SH-SY5Y (cell line): ENCODE data around the gene PDCD5.

ENCODE experiments used
- GATA2 ChIP-seq: IDR thresholded peaks from 2 replicates; pipeline ENCODE4 v1.6.1; 2011; ENCODE audit warnings: mild to moderate bottlenecking, low read depth, low read length
- GATA3 ChIP-seq: IDR thresholded peaks from 2 replicates; pipeline ENCODE4 v1.6.1; 2011; ENCODE audit warnings: low read depth, mild to moderate bottlenecking, low read length, moderate library complexity

DNA sequence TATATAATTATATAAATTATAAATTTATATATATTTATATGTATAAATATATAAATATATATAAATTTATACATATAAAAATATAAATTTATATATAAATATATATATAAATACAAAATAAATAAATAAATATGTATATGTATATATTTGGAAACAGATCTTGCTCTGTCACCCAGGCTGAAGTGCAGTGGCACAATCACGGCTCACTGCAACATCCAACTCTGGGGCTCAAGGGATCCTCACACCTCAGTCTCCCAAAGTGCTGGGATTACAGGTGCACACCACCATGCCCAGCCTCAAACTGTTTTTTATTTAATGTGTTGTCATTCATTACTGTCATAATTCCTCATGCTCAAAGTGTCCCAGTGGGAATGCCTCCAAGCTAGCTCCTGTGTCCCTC, 25.2 kb upstream of the PDCD5 start:
- TF ChIP-seq GATA2 (no peak), GATA3 (no peak)
